Common myeloid progenitor, CD34-positive (primary cell): ENCODE data around the gene TCP1.

Source experiments
- CTCF ChIA-PET: fragments of 350-600 bp; sonication (Branson Sonifier 250); formaldehyde crosslinking; loops from one replicate; lab custom pipeline; 2021; ENCODE audit warnings: antibody characterized with exemption; lab: Charles Lee
- POLR2A ChIA-PET: fragments of 350-600 bp; sonication (Branson Sonifier 250); formaldehyde crosslinking; loops from one replicate; lab custom pipeline; 2021; ENCODE audit warnings: antibody characterized with exemption; lab: Charles Lee
- DNase-seq, 3 donors: peaks; one replicate each; pipeline versions ENCODE4 v3.0.0 to v3.0.0-alpha.2; 2013
- H3K27ac ChIP-seq, 2 experiments: 1 replicate in 1 of 2; 2 replicates in 1 of 2; pipeline ENCODE4 v1.7.0; 2013; ENCODE audit warnings: inconsistent platforms in 2 of 2, low read length in 2 of 2, mild to moderate bottlenecking in 2 of 2, low read depth in 1 of 2, moderate library complexity in 1 of 2; ENCODE audit not compliant: severe bottlenecking in 2 of 2, insufficient read depth in 1 of 2, poor library complexity in 1 of 2
- H3K27me3 ChIP-seq, 5 experiments: replicated peaks in 2 of 5; 1 replicate in 3 of 5; 2 replicates in 2 of 5; pipeline versions ENCODE4 v1.6.1 to v1.7.0; 2013; ENCODE audit warnings: low read length in 4 of 5, mild to moderate bottlenecking in 2 of 5, moderate library complexity in 2 of 5, inconsistent platforms in 1 of 5; ENCODE audit not compliant: insufficient read depth in 5 of 5, control insufficient read depth in 4 of 5
- H3K36me3 ChIP-seq, 4 experiments: 1 replicate in 2 of 4; 2 replicates in 2 of 4; pipeline versions ENCODE4 v1.6.1 to v1.7.0; 2013; ENCODE audit warnings: low read length in 3 of 4, control low read depth in 1 of 4, mild to moderate bottlenecking in 1 of 4; ENCODE audit not compliant: control insufficient read depth in 4 of 4, insufficient read depth in 4 of 4
- H3K4me1 ChIP-seq, 4 experiments: 1 replicate in 3 of 4; 2 replicates in 1 of 4; pipeline versions ENCODE4 v1.6.1 to v1.7.1; 2013; ENCODE audit warnings: low read length in 3 of 4, mild to moderate bottlenecking in 3 of 4, control low read depth in 1 of 4, inconsistent platforms in 1 of 4, moderate library complexity in 1 of 4; ENCODE audit not compliant: control insufficient read depth in 4 of 4, insufficient read depth in 4 of 4; ENCODE audit errors: control extremely low read depth in 1 of 4
- H3K4me3 ChIP-seq, 7 experiments: 1 replicate in 4 of 7; 2 replicates in 3 of 7; pipeline versions ENCODE4 v1.5.1 to v1.7.0; 2013; ENCODE audit warnings: mild to moderate bottlenecking in 7 of 7, low read length in 6 of 7, moderate library complexity in 6 of 7, inconsistent platforms in 2 of 7, low read depth in 2 of 7, control low read depth in 1 of 7; ENCODE audit not compliant: insufficient read depth in 4 of 7, control insufficient read depth in 1 of 7; ENCODE audit errors: extremely low read depth in 1 of 7
- H3K9me3 ChIP-seq, 5 experiments: 1 replicate in 4 of 5; 2 replicates in 1 of 5; pipeline versions ENCODE4 v1.6.1 to v1.7.1; 2013; ENCODE audit warnings: low read length in 4 of 5, mild to moderate bottlenecking in 2 of 5, inconsistent platforms in 1 of 5, low read depth in 1 of 5, moderate library complexity in 1 of 5; ENCODE audit not compliant: control insufficient read depth in 4 of 5, insufficient read depth in 2 of 5; ENCODE audit errors: control extremely low read depth in 1 of 5
- WGBS: methylation state at CpG from one replicate; pipeline ENCODE4 v1.1.5; 2013; ENCODE audit not compliant: insufficient coverage; 5-methylcytosine and 5-hydroxymethylcytosine counted together

TCP1 gene

DNA sequence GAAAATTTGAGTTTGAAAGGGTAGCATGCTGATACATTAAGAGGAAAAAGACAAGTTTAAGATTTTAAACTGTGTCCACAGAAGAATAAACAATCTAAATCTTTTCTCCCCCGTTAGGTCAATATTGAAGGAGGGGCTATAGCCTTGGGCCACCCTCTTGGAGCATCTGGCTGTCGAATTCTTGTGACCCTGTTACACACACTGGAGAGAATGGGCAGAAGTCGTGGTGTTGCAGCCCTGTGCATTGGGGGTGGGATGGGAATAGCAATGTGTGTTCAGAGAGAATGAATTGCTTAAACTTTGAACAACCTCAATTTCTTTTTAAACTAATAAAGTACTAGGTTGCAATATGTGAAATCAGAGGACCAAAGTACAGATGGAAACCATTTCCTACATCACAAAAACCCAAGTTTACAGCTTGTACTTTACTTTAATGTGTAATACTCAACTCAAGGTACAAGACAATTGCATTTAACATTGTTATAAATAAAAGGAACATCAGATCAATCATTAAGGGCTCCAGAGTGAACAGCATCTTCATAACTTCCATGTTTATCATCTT, 10.8 kb downstream of the TCP1 start:
- POLR2A ChIA-PET, result no interaction called here
- Histone ChIP-seq H3K9me3 (no peaks in the 10 kb centered on the region), H3K4me3 (no peak overlapping the region), H3K36me3 (peaks cover 41 to 96% (median 61%) of the 10 kb centered on the region in 4 experiments), H3K27ac (no peak overlapping the region), H3K4me1 (no peaks in the 10 kb centered on the region), H3K27me3 (no peaks in the 10 kb centered on the region)
- CTCF ChIA-PET, result no interaction called here
- no peak for DNase-seq
- no CpG with 5 or more reads among the region's 3 CpGs for WGBS

DNA sequence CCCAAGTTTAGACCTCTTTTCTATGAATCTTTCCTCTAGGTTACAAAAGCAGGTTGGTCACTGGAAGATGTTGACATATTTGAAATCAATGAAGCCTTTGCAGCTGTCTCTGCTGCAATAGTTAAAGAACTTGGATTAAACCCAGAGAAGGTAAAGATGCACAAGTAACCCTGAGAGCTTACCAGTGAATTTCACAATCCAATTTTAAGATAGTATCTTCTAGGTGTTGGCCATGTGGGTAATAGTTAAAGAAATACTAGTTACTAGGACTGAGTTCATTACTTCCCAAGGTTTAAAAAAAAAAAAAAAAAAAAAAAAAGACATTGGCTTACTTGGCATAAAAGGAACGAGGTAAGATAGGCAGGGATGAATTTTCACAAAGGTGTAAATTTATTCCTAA, 11.3 kb downstream of the TCP1 start:
- no peak for DNase-seq
- ChIA-PET CTCF (interaction anchor here (1.2 kb wide), 1 partner anchor 87 kb away, joined by 3 read pairs; no protein-coding TSS in a partner anchor), POLR2A (no interaction called here)
- Histone ChIP-seq H3K4me3 (no peak overlapping the region), H3K36me3 (peaks cover 36 to 94% (median 59%) of the 10 kb centered on the region in 4 experiments), H3K9me3 (no peaks in the 10 kb centered on the region), H3K27me3 (no peaks in the 10 kb centered on the region), H3K4me1 (no peaks in the 10 kb centered on the region), H3K27ac (no peak overlapping the region)
- no CpG with 5 or more reads among the region's 1 CpG for WGBS

DNA sequence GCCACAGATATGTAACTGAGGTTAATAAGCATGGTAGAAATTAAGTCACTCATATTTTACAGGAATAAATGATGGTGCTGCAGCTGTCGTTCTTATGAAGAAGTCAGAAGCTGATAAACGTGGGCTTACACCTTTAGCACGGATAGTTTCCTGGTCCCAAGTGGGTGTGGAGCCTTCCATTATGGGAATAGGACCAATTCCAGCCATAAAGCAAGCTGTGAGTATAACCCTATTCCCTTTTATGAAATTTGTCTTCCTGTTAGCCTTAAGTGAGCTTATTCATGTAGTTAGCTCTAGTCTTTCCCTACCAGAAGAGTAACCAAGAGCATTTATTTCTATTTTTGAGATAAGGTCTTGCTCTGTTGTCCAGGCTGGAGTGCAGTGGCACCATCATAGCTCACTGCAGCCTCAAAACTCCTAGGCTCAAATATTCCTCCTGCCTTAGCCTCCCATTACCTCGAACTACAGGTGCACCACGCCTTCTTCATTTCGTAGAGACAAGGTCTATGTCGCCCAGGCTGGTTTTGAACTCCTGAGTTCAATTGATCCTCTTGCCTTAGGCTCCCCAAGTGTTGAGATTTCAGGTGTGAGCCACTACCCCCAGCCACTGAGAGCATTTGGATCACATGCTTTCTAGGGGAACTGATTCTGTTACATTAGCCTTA, 12.0 kb downstream of the TCP1 start:
- no peak overlapping the region for H3K4me3 ChIP-seq
- H3K4me1 ChIP-seq, result no peaks in the 10 kb centered on the region
- peaks cover 29 to 94% (median 53%) of the 10 kb centered on the region in 4 experiments for H3K36me3 ChIP-seq
- WGBS, result 100% methylated on average over 4 of the region's 7 CpGs
- CTCF ChIA-PET, result interaction anchor here (1.2 kb wide), 1 partner anchor 86 kb away, joined by 3 read pairs; no protein-coding TSS in a partner anchor
- no peak overlapping the region for H3K27ac ChIP-seq
- POLR2A ChIA-PET, result no interaction called here
- H3K27me3 ChIP-seq, result no peaks in the 10 kb centered on the region
- DNase-seq, result no peak
- no peaks in the 10 kb centered on the region for H3K9me3 ChIP-seq

DNA sequence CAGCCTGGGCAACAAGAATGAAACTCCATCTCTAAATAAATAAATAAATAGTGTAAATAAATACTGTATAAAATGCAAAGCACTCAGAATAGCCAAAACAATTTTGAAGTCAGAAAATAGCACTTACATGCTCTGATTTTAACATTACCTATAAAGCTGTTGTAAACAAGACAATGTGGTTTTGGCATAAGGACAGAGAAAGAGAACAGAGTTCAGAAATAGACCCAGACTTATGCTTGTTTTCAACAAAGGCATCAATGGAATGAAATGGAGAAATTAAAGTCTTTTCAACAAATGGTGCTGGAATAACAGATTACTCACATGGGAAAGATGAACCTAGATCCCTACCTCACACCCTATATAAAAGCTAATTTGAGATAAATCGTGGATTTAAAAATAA, 17.2 kb downstream of the TCP1 start:
- CTCF ChIA-PET, result interaction anchor here (1.1 to 2.9 kb wide), 3 partner anchors 10 to 82 kb away, joined by 3 to 9 read pairs (median 4); no protein-coding TSS in a partner anchor

DNA sequence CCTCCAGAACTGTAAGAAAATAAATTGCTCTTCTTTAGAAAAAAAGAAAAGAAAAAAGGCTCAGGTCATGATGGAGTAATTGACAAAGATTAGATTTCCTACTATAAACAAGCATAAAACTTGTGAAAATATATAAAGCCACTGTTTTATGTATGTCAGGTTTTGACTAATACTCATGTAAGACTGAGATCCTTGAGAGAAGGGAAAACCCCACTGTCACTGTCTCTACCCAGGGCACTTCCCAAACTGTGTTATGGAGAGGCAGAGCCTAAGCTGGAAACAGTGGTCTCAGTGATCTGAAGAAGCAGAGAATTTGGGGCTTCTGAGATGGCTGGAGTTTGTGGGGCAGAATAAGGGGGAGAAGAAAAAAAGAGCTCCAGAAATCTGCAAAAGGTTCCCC, 19.9 kb downstream of the TCP1 start:
- DNase-seq, result no peak
- Histone ChIP-seq H3K27me3 (no peaks in the 10 kb centered on the region), H3K36me3 (peaks cover 25 to 82% (median 42%) of the 10 kb centered on the region in 4 experiments), H3K27ac (no peak overlapping the region), H3K4me1 (peaks cover 0 to 5% (median 0%) of the 10 kb centered on the region in 4 experiments), H3K4me3 (no peak overlapping the region), H3K9me3 (peaks cover 0 to 8% (median 0%) of the 10 kb centered on the region in 5 experiments)
- ChIA-PET CTCF (interaction anchor here (1.3 to 2.6 kb wide), 2 partner anchors 19 to 83 kb away, joined by 4 to 7 read pairs; no protein-coding TSS in a partner anchor), POLR2A (no interaction called here)

More for the DNA sequence above, 17.2 kb downstream of the TCP1 start:
- peaks cover 28 to 88% (median 46%) of the 10 kb centered on the region in 4 experiments for H3K36me3 ChIP-seq
- peaks cover 0 to 8% (median 0%) of the 10 kb centered on the region in 5 experiments for H3K9me3 ChIP-seq
- no peak overlapping the region for H3K4me3 ChIP-seq
- H3K4me1 ChIP-seq, result no peaks in the 10 kb centered on the region
- H3K27me3 ChIP-seq, result no peaks in the 10 kb centered on the region
- no CpG with 5 or more reads among the region's 1 CpG for WGBS
- no peak overlapping the region for H3K27ac ChIP-seq
- no peak for DNase-seq
- POLR2A ChIA-PET, result no interaction called here

DNA sequence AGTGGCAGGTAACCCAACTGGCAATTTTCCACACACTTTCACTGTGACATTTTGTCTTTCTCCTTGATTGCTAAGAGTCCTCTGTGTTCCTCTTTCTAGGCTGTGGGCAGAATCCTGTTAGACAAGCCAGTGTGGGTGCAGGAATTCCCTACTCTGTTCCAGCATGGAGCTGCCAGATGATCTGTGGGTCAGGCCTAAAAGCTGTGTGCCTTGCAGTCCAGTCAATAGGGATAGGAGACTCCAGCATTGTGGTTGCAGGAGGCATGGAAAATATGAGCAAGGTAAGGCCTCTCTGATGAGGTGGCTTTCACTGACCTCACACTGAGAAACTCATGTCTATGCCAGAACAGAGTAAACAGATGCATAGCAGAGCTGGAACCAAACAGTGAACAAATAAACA, 22.5 kb downstream of the TCP1 start:
- no peak for DNase-seq
- CTCF ChIA-PET, result interaction anchor here (1.3 to 1.4 kb wide), 2 partner anchors 21 to 35 kb away, joined by 3 to 6 read pairs; no protein-coding TSS in a partner anchor
- Histone ChIP-seq H3K9me3 (peaks cover 0 to 4% (median 0%) of the 10 kb centered on the region in 5 experiments), H3K36me3 (peaks cover 23 to 70% (median 42%) of the 10 kb centered on the region in 4 experiments), H3K27ac (no peak overlapping the region), H3K4me3 (no peak overlapping the region), H3K27me3 (no peaks in the 10 kb centered on the region), H3K4me1 (peaks cover 2 to 21% (median 12%) of the 10 kb centered on the region in 4 experiments)
- POLR2A ChIA-PET, result no interaction called here
